Measurements from ENCODE around the gene RAVER1.

The RAVER1 gene

DNA sequence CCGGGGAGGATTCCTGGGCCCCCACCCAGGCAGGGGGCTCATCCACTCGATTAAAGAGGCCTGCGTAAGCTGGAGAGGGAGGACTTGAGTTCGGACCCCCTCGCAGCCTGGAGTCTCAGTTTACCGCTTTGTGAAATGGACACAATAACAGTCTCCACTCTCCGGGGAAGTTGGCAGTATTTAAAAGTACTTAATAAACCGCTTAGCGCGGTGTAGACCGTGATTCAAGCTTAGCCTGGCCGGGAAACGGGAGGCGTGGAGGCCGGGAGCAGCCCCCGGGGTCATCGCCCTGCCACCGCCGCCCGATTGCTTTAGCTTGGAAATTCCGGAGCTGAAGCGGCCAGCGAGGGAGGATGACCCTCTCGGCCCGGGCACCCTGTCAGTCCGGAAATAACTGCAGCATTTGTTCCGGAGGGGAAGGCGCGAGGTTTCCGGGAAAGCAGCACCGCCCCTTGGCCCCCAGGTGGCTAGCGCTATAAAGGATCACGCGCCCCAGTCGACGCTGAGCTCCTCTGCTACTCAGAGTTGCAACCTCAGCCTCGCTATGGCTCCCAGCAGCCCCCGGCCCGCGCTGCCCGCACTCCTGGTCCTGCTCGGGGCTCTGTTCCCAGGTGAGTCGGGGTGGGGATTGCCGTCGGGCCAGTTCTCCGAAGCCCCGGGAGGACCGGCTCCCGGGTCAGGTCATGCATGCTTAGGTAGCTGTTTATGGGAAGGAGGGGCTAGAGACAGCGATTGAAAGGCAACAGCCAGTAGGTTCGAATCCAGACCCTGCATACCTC is 62.5 kb downstream of the RAVER1 start, which contains the start of gene ICAM1:
Gene ICAM1, plus strand, starts transcription at position 505 of the 779 bp plus-strand sequence. Its CDS starts 40 bp downstream, at position 545.
- peak in 24 of 51 donors; percentile 2 to 51 (median 16) for DNase-seq

DNA sequence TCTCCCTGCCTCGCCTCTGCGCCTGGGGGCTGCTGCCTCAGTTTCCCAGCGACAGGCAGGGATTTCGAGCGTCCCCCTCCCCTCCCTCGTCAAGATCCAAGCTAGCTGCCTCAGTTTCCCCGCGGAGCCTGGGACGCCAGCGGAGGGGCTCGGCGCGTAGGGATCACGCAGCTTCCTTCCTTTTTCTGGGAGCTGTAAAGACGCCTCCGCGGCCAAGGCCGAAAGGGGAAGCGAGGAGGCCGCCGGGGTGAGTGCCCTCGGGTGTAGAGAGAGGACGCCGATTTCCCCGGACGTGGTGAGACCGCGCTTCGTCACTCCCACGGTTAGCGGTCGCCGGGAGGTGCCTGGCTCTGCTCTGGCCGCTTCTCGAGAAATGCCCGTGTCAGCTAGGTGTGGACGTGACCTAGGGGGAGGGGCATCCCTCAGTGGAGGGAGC is 63.1 kb downstream of the RAVER1 start:
- DNase-seq = peak in 24 of 51 donors; percentile 5 to 53 (median 16)

DNA sequence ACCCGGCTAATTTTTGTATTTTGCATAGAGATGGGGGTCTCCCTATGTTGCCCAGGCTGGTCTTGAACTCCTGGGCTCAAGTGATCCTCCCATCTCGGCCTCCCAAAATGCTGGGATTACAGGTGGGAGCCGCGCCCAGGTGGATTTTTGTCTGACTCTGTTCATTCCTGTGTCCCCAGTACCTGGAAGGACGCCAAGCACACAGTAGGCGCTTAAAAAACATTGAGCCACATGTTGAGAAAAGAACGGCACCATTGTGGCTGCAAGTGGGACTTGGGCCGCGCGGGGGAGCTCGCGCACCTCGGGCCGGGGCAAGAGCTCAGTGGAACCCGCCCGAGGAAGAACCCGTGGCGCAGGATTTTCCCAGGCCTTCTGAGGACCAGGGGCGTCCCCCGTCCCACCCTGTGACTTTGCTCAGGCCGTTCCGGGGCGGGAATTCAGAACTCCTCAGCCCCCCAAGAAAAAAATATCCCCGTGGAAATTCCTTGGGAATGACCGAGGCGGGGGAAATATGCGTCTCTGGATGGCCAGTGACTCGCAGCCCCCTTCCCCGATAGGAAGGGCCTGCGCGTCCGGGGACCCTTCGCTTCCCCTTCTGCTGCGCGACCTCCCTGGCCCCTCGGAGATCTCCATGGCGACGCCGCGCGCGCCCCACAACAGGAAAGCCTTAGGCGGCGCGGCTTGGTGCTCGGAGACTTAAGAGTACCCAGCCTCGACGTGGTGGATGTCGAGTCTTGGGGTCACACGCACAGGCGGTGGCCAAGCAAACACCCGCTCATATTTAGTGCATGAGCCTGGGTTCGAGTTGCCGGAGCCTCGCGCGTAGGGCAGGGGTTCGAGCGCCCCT is 63.8 kb downstream of the RAVER1 start:
- DNase-seq = peak in 50 of 51 donors; percentile 2 to 79 (median 48)

DNA sequence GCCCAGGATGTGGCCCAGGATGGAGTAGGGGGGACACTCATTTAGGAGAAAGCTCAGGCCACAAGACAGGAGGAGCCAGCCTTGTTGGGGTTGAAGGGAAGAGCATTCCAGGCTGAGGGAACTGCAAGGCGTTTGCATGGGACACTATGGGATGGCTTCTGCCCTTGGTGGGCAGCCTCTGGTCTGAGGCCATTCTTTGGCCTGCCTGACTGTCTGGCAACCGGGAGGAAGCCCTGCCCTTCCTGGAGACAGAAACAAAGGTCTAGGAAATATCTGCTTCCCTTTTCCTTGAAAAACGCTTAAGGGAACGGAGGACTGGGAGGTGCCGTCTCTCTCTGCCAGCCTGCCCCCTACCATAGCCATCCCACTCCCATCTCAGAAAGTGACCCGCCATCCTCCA is 65.3 kb downstream of the RAVER1 start:
- no peak for DNase-seq

DNA sequence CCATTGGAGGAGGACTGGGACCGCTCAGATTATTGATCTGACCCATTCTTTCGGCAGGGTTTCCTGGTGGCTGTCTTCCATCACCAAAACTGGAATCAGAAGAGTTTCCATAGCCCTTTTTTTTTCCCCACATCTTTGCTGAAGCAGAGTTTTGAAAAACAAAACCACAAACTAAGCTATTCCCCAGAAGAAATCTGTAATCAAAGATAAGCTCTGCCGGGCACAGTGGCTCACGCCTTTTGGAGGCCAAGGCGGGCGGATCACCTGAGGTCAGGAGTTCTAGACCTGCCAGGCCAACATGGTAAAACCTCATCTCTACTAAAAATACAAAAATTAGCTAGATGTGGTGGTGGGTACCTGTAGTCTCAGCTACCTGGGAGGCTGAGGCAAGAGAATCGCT is 66.6 kb downstream of the RAVER1 start:
- no peak for DNase-seq
